COLO668 (cell line): ENCODE measurements around the gene KIF12.
A peak's percentile ranks its signal among the peaks of the same experiment; 100 is the strongest.
"Not testable (repeated sequence)": the region's sequence is repeated elsewhere in the genome, so short reads cannot be mapped to it uniquely, and the experiment has no call there.

ENCODE experiments used
- DNase-seq: peaks from one replicate; lab custom pipeline; 2025; ENCODE audit not compliant: unreplicated experiment; lab: John Stamatoyannopoulos, UW

KIF12 gene

GRCh38 chr9:114086009-114086408 lies 13.1 kb downstream of the KIF12 start:
- DNase-seq: no peak

GRCh38 chr9:114085387-114085789 lies 13.7 kb downstream of the KIF12 start:
- no peak for DNase-seq

GRCh38 chr9:114084282-114085073 lies 14.6 kb downstream of the KIF12 start:
- no peak for DNase-seq

GRCh38 chr9:114083666-114084065 lies 15.4 kb downstream of the KIF12 start:
- no peak for DNase-seq

- not testable (repeated sequence) for DNase-seq
Observed at GRCh38 chr9:114082763-114083412, 16.2 kb downstream of the KIF12 start.

GRCh38 chr9:114082017-114082762 lies 16.9 kb downstream of the KIF12 start:
- DNase-seq: peak; percentile 87

GRCh38 chr9:114081441-114082016 lies 17.6 kb downstream of the KIF12 start:
- DNase-seq: no peak

- DNase-seq: peak; percentile 44
Observed at GRCh38 chr9:114080773-114081440, 18.2 kb downstream of the KIF12 start.

GRCh38 chr9:114080195-114080772 lies 18.8 kb downstream of the KIF12 start:
- DNase-seq: no peak

GRCh38 chr9:114078781-114079156 lies 20.3 kb downstream of the KIF12 start:
- DNase-seq: no peak

GRCh38 chr9:114078021-114078780 lies 20.9 kb downstream of the KIF12 start, which contains the start of gene AMBP:
AMBP (minus strand) TSS chr9:114078300; CDS start chr9:114078209, 91 bp downstream.
- DNase-seq: peak; percentile 60

GRCh38 chr9:114077162-114077837 lies 21.8 kb downstream of the KIF12 start:
- DNase-seq: no peak

- DNase-seq: no peak
Observed at GRCh38 chr9:114076237-114077161, 22.6 kb downstream of the KIF12 start.

GRCh38 chr9:114075602-114076001 lies 23.5 kb downstream of the KIF12 start:
- no peak for DNase-seq

GRCh38 chr9:114072184-114073140 lies 26.6 kb downstream of the KIF12 start:
- peak; percentile 80 for DNase-seq

GRCh38 chr9:114071197-114071795 lies 27.8 kb downstream of the KIF12 start:
- no peak for DNase-seq
